Measurements from ENCODE around the gene TXNDC11. TPM values are rescaled to one million over a fixed set of nuclear protein-coding genes. Genes with fewer than 3 reads are reported as not detected.
A peak's percentile ranks its signal among the peaks of the same experiment; 100 is the strongest.

TXNDC11 gene
- polyA plus RNA-seq, 1 experiment: 35.8 TPM

GRCh38 chr16:11759163-11759834, 16.6 kb upstream of the TXNDC11 start:
- ChIA-PET CTCF (interaction anchor here (1.3 to 1.6 kb wide), 3 partner anchors 16 to 353 kb away, joined by 3 to 12 read pairs (median 3); partner anchors contain the start of genes TXNDC11 and ZC3H7A), POLR2A (no interaction called here)
- no peaks in the 10 kb centered on the region for H3K9me3 ChIP-seq (ENCODE audit: control insufficient read depth, insufficient read depth, low read length)
- H3K4me3 ChIP-seq (ENCODE audit: low read depth, low read length): no peak overlapping the region
- H3K27ac ChIP-seq (ENCODE audit: low read depth, low read length): no peak overlapping the region
- TF ChIP-seq, protein P1, sequence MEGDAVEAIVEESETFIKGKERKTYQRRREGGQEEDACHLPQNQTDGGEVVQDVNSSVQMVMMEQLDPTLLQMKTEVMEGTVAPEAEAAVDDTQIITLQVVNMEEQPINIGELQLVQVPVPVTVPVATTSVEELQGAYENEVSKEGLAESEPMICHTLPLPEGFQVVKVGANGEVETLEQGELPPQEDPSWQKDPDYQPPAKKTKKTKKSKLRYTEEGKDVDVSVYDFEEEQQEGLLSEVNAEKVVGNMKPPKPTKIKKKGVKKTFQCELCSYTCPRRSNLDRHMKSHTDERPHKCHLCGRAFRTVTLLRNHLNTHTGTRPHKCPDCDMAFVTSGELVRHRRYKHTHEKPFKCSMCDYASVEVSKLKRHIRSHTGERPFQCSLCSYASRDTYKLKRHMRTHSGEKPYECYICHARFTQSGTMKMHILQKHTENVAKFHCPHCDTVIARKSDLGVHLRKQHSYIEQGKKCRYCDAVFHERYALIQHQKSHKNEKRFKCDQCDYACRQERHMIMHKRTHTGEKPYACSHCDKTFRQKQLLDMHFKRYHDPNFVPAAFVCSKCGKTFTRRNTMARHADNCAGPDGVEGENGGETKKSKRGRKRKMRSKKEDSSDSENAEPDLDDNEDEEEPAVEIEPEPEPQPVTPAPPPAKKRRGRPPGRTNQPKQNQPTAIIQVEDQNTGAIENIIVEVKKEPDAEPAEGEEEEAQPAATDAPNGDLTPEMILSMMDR (IDR thresholded peaks at IDR 0.05; ENCODE audit: low read depth, low read length): no peak
- H3K27me3 ChIP-seq (ENCODE audit: control insufficient read depth, insufficient read depth, low read length): no peaks in the 10 kb centered on the region
- DNase-seq (ENCODE audit: low read depth, low spot score): no peak

DNA sequence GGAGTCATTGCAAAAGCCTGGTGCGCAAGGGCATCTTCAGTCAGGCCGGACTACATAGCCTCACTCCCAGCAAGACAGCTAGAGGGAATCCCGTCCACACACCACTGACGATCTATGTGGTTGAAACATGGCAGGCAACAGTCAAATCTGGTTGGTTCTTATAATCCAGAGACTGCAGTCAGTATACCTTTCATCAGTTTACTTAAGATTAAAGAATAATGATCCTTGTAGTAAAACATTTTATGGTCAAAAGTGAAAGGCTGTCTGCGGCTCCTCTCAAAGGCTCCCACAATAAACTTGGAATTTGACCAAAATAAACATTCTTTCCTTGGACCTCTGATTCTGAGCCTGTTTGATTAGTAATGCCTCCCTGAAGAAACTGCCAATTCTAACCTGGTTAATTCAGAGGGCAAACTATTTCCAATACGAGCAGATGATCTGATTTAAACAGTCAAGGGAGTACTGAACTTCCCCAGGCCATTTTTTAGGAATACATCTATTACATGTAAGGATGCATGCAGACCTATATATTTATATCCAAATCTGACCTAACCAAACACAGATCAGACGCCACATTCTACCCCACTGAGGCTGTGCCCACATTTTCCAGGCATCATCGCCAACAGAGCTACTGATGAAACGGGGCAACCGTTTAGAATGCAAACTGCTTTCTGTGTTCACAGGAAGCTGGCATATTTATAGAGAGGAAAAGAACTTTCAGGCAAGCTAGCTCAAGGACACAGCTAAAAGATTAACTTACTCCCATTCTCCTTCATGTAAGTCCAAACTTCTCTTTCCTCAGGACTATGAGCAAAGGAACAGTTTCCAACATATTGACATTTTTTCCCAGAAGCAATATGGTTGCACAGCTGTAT, 15.3 kb upstream of the TXNDC11 start:
- TF ChIP-seq, protein P1 (IDR thresholded peaks at IDR 0.05; ENCODE audit: low read depth, low read length): no peak
- peak overlapping the region; percentile 11 for H3K27ac ChIP-seq (ENCODE audit: low read depth, low read length)
- CTCF ChIA-PET: interaction anchor here (1.3 kb wide), 1 partner anchor 351 kb away, joined by 3 read pairs; no protein-coding TSS in a partner anchor
- H3K4me3 ChIP-seq (ENCODE audit: low read depth, low read length): no peak overlapping the region
- POLR2A ChIA-PET: interaction anchor here (0.5 to 1.6 kb wide), 2 partner anchors 15 to 16 kb away, joined by 4 to 7 read pairs; partner anchors contain the start of gene TXNDC11
- no peaks in the 10 kb centered on the region for H3K9me3 ChIP-seq (ENCODE audit: control insufficient read depth, insufficient read depth, low read length)
- no peaks in the 10 kb centered on the region for H3K27me3 ChIP-seq (ENCODE audit: control insufficient read depth, insufficient read depth, low read length)
- DNase-seq (ENCODE audit: low read depth, low spot score): peak; percentile 26

GRCh38 chr16:11756248-11756647, 13.6 kb upstream of the TXNDC11 start:
- Histone ChIP-seq H3K4me3 (ENCODE audit: low read depth, low read length) (no peak overlapping the region), H3K27me3 (ENCODE audit: control insufficient read depth, insufficient read depth, low read length) (no peaks in the 10 kb centered on the region), H3K9me3 (ENCODE audit: control insufficient read depth, insufficient read depth, low read length) (no peaks in the 10 kb centered on the region), H3K27ac (ENCODE audit: low read depth, low read length) (no peak overlapping the region)
- POLR2A ChIA-PET: no interaction called here
- CTCF ChIA-PET: no interaction called here
- TF ChIP-seq, protein P1 (IDR thresholded peaks at IDR 0.05; ENCODE audit: low read depth, low read length): no peak
- DNase-seq (ENCODE audit: low read depth, low spot score): no peak

GRCh38 chr16:11755022-11755760, 12.5 kb upstream of the TXNDC11 start:
- Histone ChIP-seq H3K9me3 (ENCODE audit: control insufficient read depth, insufficient read depth, low read length) (no peaks in the 10 kb centered on the region), H3K27me3 (ENCODE audit: control insufficient read depth, insufficient read depth, low read length) (no peaks in the 10 kb centered on the region), H3K27ac (ENCODE audit: low read depth, low read length) (no peak overlapping the region), H3K4me3 (ENCODE audit: low read depth, low read length) (no peak overlapping the region)
- DNase-seq (ENCODE audit: low read depth, low spot score): no peak
- POLR2A ChIA-PET: no interaction called here
- CTCF ChIA-PET: no interaction called here
- TF ChIP-seq, protein P1 (IDR thresholded peaks at IDR 0.05; ENCODE audit: low read depth, low read length): no peak
